ENCODE measurements around the gene PRKG1.

PRKG1 gene

GRCh38 chr10:51638737-51639136, 564.5 kb downstream of the PRKG1 start:
- no peaks in the 10 kb centered on the region for H3K79me2 ChIP-seq (ENCODE audit: low read length)
- H3K4me2 ChIP-seq (ENCODE audit: low read length), result no peak overlapping the region
- H3K9ac ChIP-seq (ENCODE audit: low read length), result no peak overlapping the region
- H3K4me3 ChIP-seq (ENCODE audit: low read length), result no peak overlapping the region
- H3K27ac ChIP-seq (ENCODE audit: low read length), result no peak overlapping the region
- H4K20me1 ChIP-seq (ENCODE audit: insufficient read depth, low read length), result no peaks in the 10 kb centered on the region
- no peak overlapping the region for H2AFZ ChIP-seq (ENCODE audit: low read depth, low read length)
- no peaks in the 10 kb centered on the region for H3K36me3 ChIP-seq (replicated peaks; ENCODE audit: low read depth, low read length)
- H3K27me3 ChIP-seq (ENCODE audit: low read depth, low read length), result no peaks in the 10 kb centered on the region
- no peaks in the 10 kb centered on the region for H3K9me3 ChIP-seq (ENCODE audit: insufficient read depth, low read length)
- TF ChIP-seq CTCF (IDR thresholded peaks at IDR 0.05; ENCODE audit: low read depth, low read length) (no peak), EZH2phosphoT487 (IDR thresholded peaks at IDR 0.05; ENCODE audit: low read depth) (no peak)
- H3K4me1 ChIP-seq (ENCODE audit: low read length), result no peaks in the 10 kb centered on the region

GRCh38 chr10:51640120-51640819, 566.0 kb downstream of the PRKG1 start:
- H4K20me1 ChIP-seq (ENCODE audit: insufficient read depth, low read length), result no peaks in the 10 kb centered on the region
- H3K27ac ChIP-seq (ENCODE audit: low read length), result no peak overlapping the region
- TF ChIP-seq EZH2phosphoT487 (IDR thresholded peaks at IDR 0.05; ENCODE audit: low read depth) (no peak), CTCF (IDR thresholded peaks at IDR 0.05; ENCODE audit: low read depth, low read length) (no peak)
- no peaks in the 10 kb centered on the region for H3K79me2 ChIP-seq (ENCODE audit: low read length)
- no peak overlapping the region for H2AFZ ChIP-seq (ENCODE audit: low read depth, low read length)
- no peak overlapping the region for H3K9ac ChIP-seq (ENCODE audit: low read length)
- H3K27me3 ChIP-seq (ENCODE audit: low read depth, low read length), result no peaks in the 10 kb centered on the region
- H3K4me3 ChIP-seq (ENCODE audit: low read length), result no peak overlapping the region
- H3K4me2 ChIP-seq (ENCODE audit: low read length), result no peak overlapping the region
- no peaks in the 10 kb centered on the region for H3K9me3 ChIP-seq (ENCODE audit: insufficient read depth, low read length)
- no peaks in the 10 kb centered on the region for H3K36me3 ChIP-seq (replicated peaks; ENCODE audit: low read depth, low read length)
- no peaks in the 10 kb centered on the region for H3K4me1 ChIP-seq (ENCODE audit: low read length)

- H3K4me3 ChIP-seq (ENCODE audit: low read length), result no peak overlapping the region
- no peak overlapping the region for H2AFZ ChIP-seq (ENCODE audit: low read depth, low read length)
- no peaks in the 10 kb centered on the region for H3K9me3 ChIP-seq (ENCODE audit: insufficient read depth, low read length)
- H3K9ac ChIP-seq (ENCODE audit: low read length), result no peak overlapping the region
- H4K20me1 ChIP-seq (ENCODE audit: insufficient read depth, low read length), result no peaks in the 10 kb centered on the region
- H3K4me2 ChIP-seq (ENCODE audit: low read length), result no peak overlapping the region
- H3K27ac ChIP-seq (ENCODE audit: low read length), result no peak overlapping the region
- TF ChIP-seq EZH2phosphoT487 (IDR thresholded peaks at IDR 0.05; ENCODE audit: low read depth) (no peak), CTCF (IDR thresholded peaks at IDR 0.05; ENCODE audit: low read depth, low read length) (no peak)
- no peaks in the 10 kb centered on the region for H3K27me3 ChIP-seq (ENCODE audit: low read depth, low read length)
- no peaks in the 10 kb centered on the region for H3K36me3 ChIP-seq (replicated peaks; ENCODE audit: low read depth, low read length)
- no peaks in the 10 kb centered on the region for H3K4me1 ChIP-seq (ENCODE audit: low read length)
- H3K79me2 ChIP-seq (ENCODE audit: low read length), result no peaks in the 10 kb centered on the region
Observed at GRCh38 chr10:51642581-51642980, 568.3 kb downstream of the PRKG1 start.

GRCh38 chr10:51643734-51644133, 569.4 kb downstream of the PRKG1 start:
- no peaks in the 10 kb centered on the region for H4K20me1 ChIP-seq (ENCODE audit: insufficient read depth, low read length)

More at GRCh38 chr10:51643734-51644133, 569.4 kb downstream of the PRKG1 start:
- Histone ChIP-seq H3K9me3 (ENCODE audit: insufficient read depth, low read length) (no peaks in the 10 kb centered on the region), H3K9ac (ENCODE audit: low read length) (no peak overlapping the region), H3K4me2 (ENCODE audit: low read length) (no peak overlapping the region), H3K4me1 (ENCODE audit: low read length) (no peaks in the 10 kb centered on the region), H3K27me3 (ENCODE audit: low read depth, low read length) (no peaks in the 10 kb centered on the region), H3K36me3 (replicated peaks; ENCODE audit: low read depth, low read length) (no peaks in the 10 kb centered on the region), H3K4me3 (ENCODE audit: low read length) (no peak overlapping the region), H2AFZ (ENCODE audit: low read depth, low read length) (no peak overlapping the region), H3K27ac (ENCODE audit: low read length) (no peak overlapping the region), H3K79me2 (ENCODE audit: low read length) (no peaks in the 10 kb centered on the region)
- TF ChIP-seq EZH2phosphoT487 (IDR thresholded peaks at IDR 0.05; ENCODE audit: low read depth), result no peak
- TF ChIP-seq CTCF (IDR thresholded peaks at IDR 0.05; ENCODE audit: low read depth, low read length), result no peak

Data from OCI-LY3 (cell line).